ENCODE results near the gene GALNS. TPM values are rescaled to one million over a fixed set of nuclear protein-coding genes. Genes with fewer than 3 reads are reported as not detected.

The GALNS gene
- total and polyA plus RNA-seq, 2 donors (not counting 1 experiment from before 2014, with no cell fraction given), result 45.5 to 68.4 TPM

- intact Hi-C loops (cut with micrococcal nuclease), result no loop called here
- H3K79me2 ChIP-seq (ENCODE audit: control insufficient read depth, insufficient read depth, low read length), result peaks cover 2% of the 10 kb centered on the region
- H3K4me3 Mint-ChIP-seq, result no peak overlapping the region
- TF ChIP-seq EZH2 (IDR thresholded peaks at IDR 0.05; ENCODE audit: borderline replicate concordance, insufficient read depth, low read depth, low read length, poor library complexity, severe bottlenecking) (no peak), CTCF (IDR thresholded peaks at IDR 0.05) (no peak)
- H3K27ac ChIP-seq (ENCODE audit: low read length in 2 of 2), result no peak overlapping the region
- H3K27me3 ChIP-seq (replicated peaks in 1 of 4; ENCODE audit: control extremely low read depth in 1 of 4, control insufficient read depth in 3 of 4, insufficient read depth in 4 of 4, low read length in 3 of 4), result no peaks in the 10 kb centered on the region
- peaks cover 2% of the 10 kb centered on the region for H3K4me1 Mint-ChIP-seq
- POLR2A ChIA-PET, result interaction anchor here (0.6 kb wide), 1 partner anchor 14 kb away, joined by 3 read pairs; no protein-coding TSS in a partner anchor
- WGBS (ENCODE audit: insufficient coverage), result 94% methylated on average over 17 of the region's 17 CpGs
- H3K9ac ChIP-seq (ENCODE audit: low read length), result no peak overlapping the region
- DNase-seq (no peak), ATAC-seq (ENCODE audit: low read depth) (no peak)
- H3K9me3 Mint-ChIP-seq (ENCODE audit: insufficient read depth), result no peaks in the 10 kb centered on the region
- H3K27ac Mint-ChIP-seq, result no peak overlapping the region
- H3K9me3 ChIP-seq (ENCODE audit: control extremely low read depth in 1 of 3, control insufficient read depth in 2 of 3, insufficient read depth in 1 of 3, low read length in 2 of 3), result no peaks in the 10 kb centered on the region
- H2AFZ ChIP-seq (ENCODE audit: insufficient read depth, low read depth, low read length, poor library complexity, severe bottlenecking), result no peak overlapping the region
- CTCF ChIA-PET, result no interaction called here
- no peaks in the 10 kb centered on the region for H3K4me1 ChIP-seq (ENCODE audit: control insufficient read depth in 2 of 2, insufficient read depth in 2 of 2, low read length in 2 of 2)
- peaks cover 6% of the 10 kb centered on the region for H4K20me1 ChIP-seq (ENCODE audit: control insufficient read depth, insufficient read depth, low read length, poor library complexity, severe bottlenecking)
- H3K4me2 ChIP-seq (replicated peaks; ENCODE audit: low read depth, low read length, poor library complexity, severe bottlenecking), result no peak overlapping the region
- no peaks in the 10 kb centered on the region for H3K27me3 Mint-ChIP-seq
- H3K36me3 ChIP-seq (replicated peaks in 1 of 2; ENCODE audit: control extremely low read depth in 1 of 2, control insufficient read depth in 1 of 2, extremely low read depth in 1 of 2, insufficient read depth in 2 of 2, low read length in 1 of 2), result peaks cover 0 to 11% of the 10 kb centered on the region in 2 experiments
- H3K4me3 ChIP-seq (ENCODE audit: control extremely low read depth in 1 of 5, extremely low read depth in 1 of 5, insufficient read depth in 1 of 5, low read depth in 2 of 5, low read length in 4 of 5), result no peak overlapping the region
Measured at GRCh38 chr16:88836791-88837190, 20.0 kb downstream of the GALNS start.

- H3K4me3 Mint-ChIP-seq, result no peak overlapping the region
- Histone ChIP-seq H3K4me1 (ENCODE audit: control insufficient read depth in 2 of 2, insufficient read depth in 2 of 2, low read length in 2 of 2) (no peaks in the 10 kb centered on the region), H4K20me1 (ENCODE audit: control insufficient read depth, insufficient read depth, low read length, poor library complexity, severe bottlenecking) (no peaks in the 10 kb centered on the region), H3K27ac (ENCODE audit: low read length in 2 of 2) (no peak overlapping the region), H3K36me3 (replicated peaks in 1 of 2; ENCODE audit: control extremely low read depth in 1 of 2, control insufficient read depth in 1 of 2, extremely low read depth in 1 of 2, insufficient read depth in 2 of 2, low read length in 1 of 2) (peaks cover 0 to 11% of the 10 kb centered on the region in 2 experiments), H3K79me2 (ENCODE audit: control insufficient read depth, insufficient read depth, low read length) (no peaks in the 10 kb centered on the region), H3K9me3 (ENCODE audit: control extremely low read depth in 1 of 3, control insufficient read depth in 2 of 3, insufficient read depth in 1 of 3, low read length in 2 of 3) (no peaks in the 10 kb centered on the region), H3K4me3 (ENCODE audit: control extremely low read depth in 1 of 5, extremely low read depth in 1 of 5, insufficient read depth in 1 of 5, low read depth in 2 of 5, low read length in 4 of 5) (no peak overlapping the region), H3K9ac (ENCODE audit: low read length) (no peak overlapping the region), H3K4me2 (replicated peaks; ENCODE audit: low read depth, low read length, poor library complexity, severe bottlenecking) (no peak overlapping the region), H2AFZ (ENCODE audit: insufficient read depth, low read depth, low read length, poor library complexity, severe bottlenecking) (no peak overlapping the region), H3K27me3 (replicated peaks in 1 of 4; ENCODE audit: control extremely low read depth in 1 of 4, control insufficient read depth in 3 of 4, insufficient read depth in 4 of 4, low read length in 3 of 4) (no peaks in the 10 kb centered on the region)
- H3K27ac Mint-ChIP-seq, result no peak overlapping the region
- ChIA-PET CTCF (no interaction called here), POLR2A (interaction anchor here (0.7 kb wide), 1 partner anchor 345 kb away, joined by 4 read pairs; no protein-coding TSS in a partner anchor)
- DNase-seq, result no peak
- WGBS (ENCODE audit: insufficient coverage), result 61% methylated on average over 20 of the region's 33 CpGs
- no peaks in the 10 kb centered on the region for H3K9me3 Mint-ChIP-seq (ENCODE audit: insufficient read depth)
- H3K27me3 Mint-ChIP-seq, result no peaks in the 10 kb centered on the region
- peaks cover 2% of the 10 kb centered on the region for H3K4me1 Mint-ChIP-seq
- no peak for ATAC-seq (ENCODE audit: low read depth)
- no peak for TF ChIP-seq CTCF (IDR thresholded peaks at IDR 0.05)
- no peak for TF ChIP-seq EZH2 (IDR thresholded peaks at IDR 0.05; ENCODE audit: borderline replicate concordance, insufficient read depth, low read depth, low read length, poor library complexity, severe bottlenecking)
- intact Hi-C loops (cut with micrococcal nuclease), result no loop called here
Measured at GRCh38 chr16:88835818-88836217, 20.9 kb downstream of the GALNS start.

Measured in B cell (primary cell).